ENCODE measurements around the gene ASIC1. TPM values are rescaled to one million over a fixed set of nuclear protein-coding genes. Genes with fewer than 3 reads are reported as not detected.

ASIC1 gene
- total RNA-seq, 2 donors from 2014 or later: 1.0 to 1.1 TPM

DNA sequence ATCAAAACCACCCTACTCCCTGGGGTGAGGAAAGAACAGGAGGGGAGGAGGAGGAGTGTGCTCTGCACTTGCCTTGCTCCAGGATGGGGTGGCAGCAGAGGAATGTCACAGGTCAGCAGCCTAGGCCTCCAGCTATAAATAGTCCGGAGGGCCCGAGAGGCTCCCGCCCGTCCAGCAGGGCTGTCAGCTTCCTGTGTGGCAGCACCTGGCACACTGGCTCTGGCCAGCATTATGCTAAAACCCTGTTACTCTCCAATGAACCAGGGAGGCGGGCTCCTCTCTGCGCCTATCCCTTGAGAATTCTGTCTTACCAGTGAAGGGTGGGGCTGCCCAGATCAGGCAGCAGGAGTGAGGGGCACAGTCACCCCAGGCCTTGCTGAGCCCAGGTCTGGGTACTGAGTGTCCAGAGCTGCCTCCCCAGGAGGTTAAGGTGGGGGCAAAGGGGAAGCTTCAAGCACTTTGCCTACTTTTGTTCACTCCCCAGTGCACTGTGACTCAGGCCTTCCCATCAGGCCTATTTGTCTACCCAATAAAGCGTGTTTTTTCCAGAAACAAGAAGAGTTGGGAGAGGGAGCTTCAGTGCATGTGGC lies 53.5 kb downstream of the ASIC1 start:
- peaks cover 32% of the 10 kb centered on the region for H3K4me1 ChIP-seq

DNA sequence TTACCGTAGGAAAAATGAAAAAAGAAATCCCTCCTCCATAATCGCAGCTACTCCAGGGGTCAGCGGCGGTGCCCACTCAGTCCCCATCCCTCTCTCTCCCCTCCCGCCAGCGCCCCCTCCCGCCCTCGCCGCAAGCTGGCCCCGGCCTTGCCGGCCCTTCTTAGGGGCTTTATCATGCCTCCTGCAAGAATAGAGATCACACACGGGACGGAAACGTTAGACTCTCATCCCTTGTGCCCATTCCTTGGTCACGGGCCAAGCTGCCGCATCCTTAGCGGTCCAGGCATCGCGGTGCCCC lies 53.9 kb downstream of the ASIC1 start:
- TF ChIP-seq, protein P1, sequence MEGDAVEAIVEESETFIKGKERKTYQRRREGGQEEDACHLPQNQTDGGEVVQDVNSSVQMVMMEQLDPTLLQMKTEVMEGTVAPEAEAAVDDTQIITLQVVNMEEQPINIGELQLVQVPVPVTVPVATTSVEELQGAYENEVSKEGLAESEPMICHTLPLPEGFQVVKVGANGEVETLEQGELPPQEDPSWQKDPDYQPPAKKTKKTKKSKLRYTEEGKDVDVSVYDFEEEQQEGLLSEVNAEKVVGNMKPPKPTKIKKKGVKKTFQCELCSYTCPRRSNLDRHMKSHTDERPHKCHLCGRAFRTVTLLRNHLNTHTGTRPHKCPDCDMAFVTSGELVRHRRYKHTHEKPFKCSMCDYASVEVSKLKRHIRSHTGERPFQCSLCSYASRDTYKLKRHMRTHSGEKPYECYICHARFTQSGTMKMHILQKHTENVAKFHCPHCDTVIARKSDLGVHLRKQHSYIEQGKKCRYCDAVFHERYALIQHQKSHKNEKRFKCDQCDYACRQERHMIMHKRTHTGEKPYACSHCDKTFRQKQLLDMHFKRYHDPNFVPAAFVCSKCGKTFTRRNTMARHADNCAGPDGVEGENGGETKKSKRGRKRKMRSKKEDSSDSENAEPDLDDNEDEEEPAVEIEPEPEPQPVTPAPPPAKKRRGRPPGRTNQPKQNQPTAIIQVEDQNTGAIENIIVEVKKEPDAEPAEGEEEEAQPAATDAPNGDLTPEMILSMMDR (IDR thresholded peaks at IDR 0.05): no peak
- intact Hi-C loops (cut with DNase I): no loop called here
- peak overlapping the region; percentile 23 for H3K4me3 ChIP-seq
- peak overlapping the region; percentile 88 for H3K27ac ChIP-seq
- no peak for DNase-seq
- H3K9ac ChIP-seq (ENCODE audit: low read depth in 2 of 2, low read length in 2 of 2): peak overlapping the region; percentile 68 to 99
- no peaks in the 10 kb centered on the region for H3K36me3 ChIP-seq
- no peaks in the 10 kb centered on the region for H3K9me3 ChIP-seq
- H3K4me1 ChIP-seq: peaks cover 32% of the 10 kb centered on the region
- no peaks in the 10 kb centered on the region for H3K27me3 ChIP-seq

More for the DNA sequence above, 53.5 kb downstream of the ASIC1 start:
- DNase-seq: peak; percentile 79
- H3K4me3 ChIP-seq: peak overlapping the region; percentile 23
- H3K9ac ChIP-seq (ENCODE audit: low read depth in 2 of 2, low read length in 2 of 2): peak overlapping the region; percentile 68 to 99
- H3K36me3 ChIP-seq: no peaks in the 10 kb centered on the region
- TF ChIP-seq, protein P1 (IDR thresholded peaks at IDR 0.05): no peak
- peak overlapping the region; percentile 88 for H3K27ac ChIP-seq
- no peaks in the 10 kb centered on the region for H3K27me3 ChIP-seq
- no peaks in the 10 kb centered on the region for H3K9me3 ChIP-seq
- intact Hi-C loops (cut with DNase I): no loop called here

DNA sequence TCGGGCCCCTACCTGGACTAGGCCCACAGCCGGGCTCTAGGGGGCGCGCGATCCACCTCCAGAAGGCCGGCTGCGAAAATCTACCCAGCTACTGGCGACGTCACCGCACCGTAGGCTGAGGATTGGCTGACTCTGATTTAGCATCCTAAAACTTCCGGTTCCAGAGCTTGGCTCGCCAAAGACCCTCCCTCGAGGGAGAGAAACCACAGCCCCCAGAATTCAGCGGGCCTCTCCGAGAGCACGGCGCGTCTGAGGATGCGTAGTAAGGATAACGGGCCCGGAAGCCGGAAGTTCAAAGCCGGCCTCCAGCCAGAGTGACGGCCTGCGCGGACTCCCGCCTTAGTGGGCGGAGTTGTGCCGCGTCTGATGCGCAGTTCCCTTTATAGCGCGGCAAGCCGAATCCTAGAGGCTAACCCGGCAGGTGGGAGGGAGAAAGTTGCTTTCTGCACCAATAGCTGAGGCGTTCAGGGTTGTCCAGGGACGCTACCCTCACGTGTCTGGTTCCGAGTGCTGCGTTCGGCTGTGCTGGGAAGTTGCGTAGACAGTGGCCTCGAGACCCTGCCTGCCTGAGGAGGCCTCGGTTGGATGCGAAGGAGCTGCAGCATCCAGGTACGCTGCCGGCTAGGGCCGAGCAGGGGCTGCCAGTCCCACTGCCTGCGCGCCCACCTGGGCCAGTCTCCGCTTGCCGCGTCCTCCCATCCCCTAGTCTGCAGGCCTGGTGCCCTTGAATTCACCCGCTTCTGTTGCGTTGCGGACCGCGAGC lies 54.5 kb downstream of the ASIC1 start, which contains the start of gene COX14:
TSS of gene COX14 (plus strand) at position 544 of the 763 bp plus-strand sequence. CDS start 7,808 bp downstream, outside the sequence.
- Histone ChIP-seq H3K4me1 (peaks cover 32% of the 10 kb centered on the region), H3K9ac (ENCODE audit: low read depth in 2 of 2, low read length in 2 of 2) (peak within 1 kb of the TSS; percentile 96 to 99), H3K4me3 (peak within 1 kb of the TSS; percentile 73), H3K27ac (peak within 1 kb of the TSS; percentile 89), H3K9me3 (no peaks in the 10 kb centered on the region), H3K36me3 (no peaks in the 10 kb centered on the region), H3K27me3 (no peaks in the 10 kb centered on the region)
- TF ChIP-seq, protein P1 (IDR thresholded peaks at IDR 0.05): peak; percentile 94
- DNase-seq: peak; percentile 99
- intact Hi-C loops (cut with DNase I): no loop called here

DNA sequence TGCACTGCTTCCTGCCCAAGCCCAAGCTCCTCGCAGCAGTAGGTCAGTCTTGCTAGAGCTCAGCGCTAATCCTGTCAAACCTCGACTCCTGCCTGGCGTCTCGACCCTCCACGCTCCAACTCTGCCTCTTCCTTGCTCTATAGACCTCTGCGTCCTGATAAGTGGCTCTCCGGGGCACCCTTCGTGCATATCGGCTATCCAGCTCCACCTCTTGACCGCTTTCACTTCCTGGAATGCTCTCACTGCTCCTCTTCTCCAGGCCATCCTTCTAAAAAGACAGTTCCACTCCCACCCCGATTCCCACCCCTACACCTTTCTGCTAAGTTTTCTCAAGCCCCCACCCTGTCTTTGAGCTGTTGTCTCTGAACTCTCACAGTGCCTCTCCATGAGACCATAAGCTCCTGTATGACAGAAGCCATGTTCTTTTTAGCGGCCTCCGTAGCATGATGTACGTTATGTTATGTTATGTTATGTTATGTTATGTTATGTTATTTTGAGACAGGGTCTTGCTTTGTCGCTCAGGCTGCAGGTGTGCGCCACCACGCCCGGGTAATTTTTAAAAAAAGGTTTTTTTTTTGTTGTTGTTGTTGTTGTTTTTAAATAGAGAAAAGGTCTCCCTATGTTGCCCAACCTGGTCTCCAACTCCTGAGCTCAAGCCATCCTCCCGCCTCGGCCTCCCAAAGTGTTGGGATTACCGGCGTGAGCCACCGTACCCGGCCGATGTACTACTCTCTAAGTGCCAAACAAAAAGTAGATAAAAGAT lies 55.2 kb downstream of the ASIC1 start:
- Histone ChIP-seq H3K4me3 (peak overlapping the region; percentile 73), H3K4me1 (peaks cover 32% of the 10 kb centered on the region), H3K27ac (peak overlapping the region; percentile 89), H3K27me3 (no peaks in the 10 kb centered on the region), H3K9ac (ENCODE audit: low read depth in 2 of 2, low read length in 2 of 2) (peak overlapping the region; percentile 96 to 99), H3K36me3 (no peaks in the 10 kb centered on the region), H3K9me3 (no peaks in the 10 kb centered on the region)
- TF ChIP-seq, protein P1 (IDR thresholded peaks at IDR 0.05): no peak
- peak; percentile 59 for DNase-seq
- intact Hi-C loops (cut with DNase I): no loop called here

DNA sequence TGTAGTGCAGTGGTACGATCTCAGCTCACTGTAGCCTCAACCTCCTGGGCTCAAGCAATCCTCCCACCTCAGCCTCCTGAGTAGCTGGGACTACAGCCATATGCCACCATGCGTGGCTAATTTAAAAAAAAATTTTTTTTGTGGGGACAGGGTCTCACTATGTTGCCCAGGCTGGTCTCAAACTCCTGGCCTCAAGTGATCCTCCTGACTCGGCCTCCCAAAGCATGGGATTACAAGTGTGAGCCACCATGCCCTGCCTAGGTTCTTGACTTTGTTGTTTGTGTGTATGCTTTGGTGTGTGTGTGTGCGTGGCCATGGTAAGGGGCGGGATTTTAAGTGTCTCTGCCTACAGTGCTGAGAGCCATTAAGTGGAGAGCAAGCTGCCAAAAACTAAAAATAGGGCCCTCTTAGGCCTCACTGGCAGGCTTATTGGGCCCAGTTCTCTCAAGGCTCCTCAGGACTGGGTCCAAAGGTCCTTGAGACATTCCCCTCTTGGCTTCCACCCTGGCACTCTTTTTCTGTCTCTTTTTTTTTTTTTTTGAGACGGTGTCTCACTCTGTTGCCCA lies 59.7 kb downstream of the ASIC1 start:
- DNase-seq: no peak
- H3K9me3 ChIP-seq: no peaks in the 10 kb centered on the region
- H3K4me3 ChIP-seq: no peak overlapping the region
- H3K27me3 ChIP-seq: no peaks in the 10 kb centered on the region
- no peak overlapping the region for H3K9ac ChIP-seq (ENCODE audit: low read depth in 2 of 2, low read length in 2 of 2)
- TF ChIP-seq, protein P1 (IDR thresholded peaks at IDR 0.05): no peak
- H3K36me3 ChIP-seq: no peaks in the 10 kb centered on the region
- peaks cover 9% of the 10 kb centered on the region for H3K4me1 ChIP-seq
- intact Hi-C loops (cut with DNase I): no loop called here
- no peak overlapping the region for H3K27ac ChIP-seq

All from colonic mucosa (tissue), 4 donors.